Measurements from ENCODE around the gene DNAJB8. TPM values are rescaled to one million over a fixed set of nuclear protein-coding genes. Genes with fewer than 3 reads are reported as not detected.

DNAJB8 gene
- total and polyA plus RNA-seq, 9 of the 15 experiments (the other 6 are each of a cell fraction or from before 2014, with no cell fraction given), result not detected

DNA sequence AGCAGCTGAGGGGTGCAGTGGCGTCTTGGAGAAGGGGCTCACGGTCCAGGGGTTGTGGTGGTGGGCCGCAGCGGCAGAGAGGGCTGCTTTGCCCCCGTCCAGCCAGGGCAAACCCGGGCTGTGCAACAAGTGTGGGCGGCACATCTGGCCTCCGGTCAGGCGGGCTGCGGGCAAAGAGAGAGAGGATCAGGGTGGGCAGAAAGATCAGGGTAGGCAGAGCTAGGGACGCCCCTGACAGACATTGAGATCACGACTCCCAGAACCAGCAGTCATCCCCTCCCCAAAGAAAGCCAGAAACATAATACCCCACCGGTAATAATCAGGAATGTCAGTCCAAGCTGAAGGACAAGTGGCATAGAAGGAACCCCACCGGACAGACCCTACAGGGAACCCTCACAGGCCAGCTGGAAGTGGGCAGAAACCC, 19.5 kb upstream of the DNAJB8 start:
- ChIA-PET CTCF (ENCODE audit: low intra/inter-chr PET ratio) (no interaction called here), POLR2A (interaction anchor here (0.6 to 1.1 kb wide), 5 partner anchors 10 to 404 kb away, joined by 3 to 5 read pairs (median 4); no protein-coding TSS in a partner anchor)
- Histone ChIP-seq H3K36me3 (ENCODE audit: control insufficient read depth, insufficient read depth, low read length) (peaks cover 78% of the 10 kb centered on the region), H4K20me1 (replicated peaks; ENCODE audit: control insufficient read depth, insufficient read depth, low read length) (peaks cover 26% of the 10 kb centered on the region), H3K9ac (ENCODE audit: insufficient read depth in 1 of 2, low read depth in 2 of 2, low read length in 2 of 2) (peak overlapping the region; percentile 98), H3K4me1 (replicated peaks in 1 of 2; ENCODE audit: control insufficient read depth in 2 of 2, insufficient read depth in 2 of 2, low read length in 2 of 2) (peaks cover 15 to 74% of the 10 kb centered on the region in 2 experiments; a peak in 3 of 5 replicates), H3K4me2 (ENCODE audit: insufficient read depth, low read length) (peak overlapping the region; percentile 92), H3K4me3 (peak overlapping the region; percentile 98), H3K27ac (ENCODE audit: extremely low read depth, low read depth, low read length) (peak overlapping the region; percentile 98), H3K27me3 (ENCODE audit: control insufficient read depth in 2 of 2, insufficient read depth in 2 of 2, low read length in 2 of 2) (no peaks in the 10 kb centered on the region), H2AFZ (ENCODE audit: low read depth, low read length) (no peak overlapping the region), H3K9me3 (replicated peaks; ENCODE audit: control insufficient read depth, insufficient read depth, low read depth, low read length) (no peaks in the 10 kb centered on the region), H3K9me1 (ENCODE audit: control insufficient read depth, insufficient read depth, low read length) (no peaks in the 10 kb centered on the region), H3K79me2 (ENCODE audit: control insufficient read depth, insufficient read depth, low read length) (peaks cover 100% of the 10 kb centered on the region)
- no peak for FAIRE-seq
- intact Hi-C loops (cut with micrococcal nuclease) (loop anchor here (5.0 kb wide), 1 partner anchor 61 kb away; no protein-coding TSS in a partner anchor), in situ Hi-C loops (cut with MboI) (no loop called here)
- WGBS (ENCODE audit: insufficient coverage, low coverage, missing lambda C conversion rate), result 0% methylated on average over 4 of the region's 14 CpGs
- no peak for ATAC-seq
- no TSS peak for BruUV-seq (replicated peaks)
- no peak for DNase-seq (ENCODE audit: extremely low read depth in 1 of 4, low spot score in 3 of 4)
- TF ChIP-seq LARP7 (IDR thresholded peaks at IDR 0.05) (no peak), BRD9 (IDR thresholded peaks at IDR 0.05; ENCODE audit: low read depth, partially characterized antibody) (no peak), RBFOX2 (IDR thresholded peaks at IDR 0.05; ENCODE audit: low read depth, low read length) (peak; percentile 7; the same call in 1 of the 2 replicates), MCM2 (IDR thresholded peaks at IDR 0.05; ENCODE audit: low read depth) (no peak), NFE2L1 (tag; IDR thresholded peaks at IDR 0.05; ENCODE audit: borderline replicate concordance, low read depth) (no peak), BRD4 (IDR thresholded peaks at IDR 0.05) (no peak), MXI1 (IDR thresholded peaks at IDR 0.05; ENCODE audit: low read depth, low read length) (no peak), EGR1 (conservative IDR thresholded peaks at IDR 0.05) (0 out of 2 replicates have a peak, but pooled peaks have one; percentile 1), TAL1 (IDR thresholded peaks at IDR 0.05) (no peak), ASH1L (IDR thresholded peaks at IDR 0.05; ENCODE audit: borderline replicate concordance, low read depth, partially characterized antibody) (no peak), YBX1 (IDR thresholded peaks at IDR 0.05) (no peak), AFF4 (CRISPR knock-in tag; IDR thresholded peaks at IDR 0.05) (0 out of 2 replicates have a peak, but pooled peaks have one; percentile 12), PCBP1 (IDR thresholded peaks at IDR 0.05; ENCODE audit: low read depth, low read length, poor library complexity, severe bottlenecking) (no peak), ETS2 (tag; IDR thresholded peaks at IDR 0.05; ENCODE audit: borderline replicate concordance, poor library complexity, severe bottlenecking) (no peak), ZFP91 (CRISPR knock-in tag; IDR thresholded peaks at IDR 0.05) (no peak), KHSRP (IDR thresholded peaks at IDR 0.05) (no peak), L3MBTL2 (IDR thresholded peaks at IDR 0.05) (no peak), SUPT5H (IDR thresholded peaks at IDR 0.05) (no peak)
- TF ChIP-seq, protein P1, sequence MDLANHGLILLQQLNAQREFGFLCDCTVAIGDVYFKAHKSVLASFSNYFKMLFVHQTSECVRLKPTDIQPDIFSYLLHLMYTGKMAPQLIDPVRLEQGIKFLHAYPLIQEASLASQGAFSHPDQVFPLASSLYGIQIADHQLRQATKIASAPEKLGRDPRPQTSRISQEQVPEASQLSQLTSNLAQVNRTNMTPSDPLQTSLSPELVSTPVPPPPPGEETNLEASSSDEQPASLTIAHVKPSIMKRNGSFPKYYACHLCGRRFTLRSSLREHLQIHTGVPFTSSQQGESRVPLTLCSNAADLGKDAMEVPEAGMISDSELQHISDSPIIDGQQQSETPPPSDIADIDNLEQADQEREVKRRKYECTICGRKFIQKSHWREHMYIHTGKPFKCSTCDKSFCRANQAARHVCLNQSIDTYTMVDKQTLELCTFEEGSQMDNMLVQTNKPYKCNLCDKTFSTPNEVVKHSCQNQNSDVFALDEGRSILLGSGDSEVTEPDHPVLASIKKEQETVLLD (IDR thresholded peaks at IDR 0.05), result no peak

Data from K562 (cell line).